ENCODE data around the gene TPRX2. TPM values are rescaled to one million over a fixed set of nuclear protein-coding genes. Genes with fewer than 3 reads are reported as not detected.
A peak's percentile ranks its signal among the peaks of the same experiment; 100 is the strongest.
"Not testable (repeated sequence)": the region's sequence is repeated elsewhere in the genome, so short reads cannot be mapped to it uniquely, and the experiment has no call there.

TPRX2 gene
- polyA plus RNA-seq, 1 donor from 2014 or later, result not detected

GRCh38 chr19:47901370-47901769, 42.3 kb downstream of the TPRX2 start:
- H3F3A ChIP-seq (ENCODE audit: insufficient read depth, low read length, poor library complexity, severe bottlenecking), result no peaks in the 10 kb centered on the region
- no peaks in the 10 kb centered on the region for H3K9me3 ChIP-seq (ENCODE audit: low read length)
- H3K4me2 ChIP-seq (ENCODE audit: low read length), result no peak overlapping the region
- no peak overlapping the region for H3K27ac ChIP-seq (ENCODE audit: low read length)
- no peaks in the 10 kb centered on the region for H4K20me1 ChIP-seq (ENCODE audit: insufficient read depth)
- TF ChIP-seq TAF1 (IDR thresholded peaks at IDR 0.05; ENCODE audit: low read depth) (no peak), SMC3 (conservative IDR thresholded peaks at IDR 0.05; ENCODE audit: poor library complexity) (no peak), REST (IDR thresholded peaks at IDR 0.05; ENCODE audit: borderline replicate concordance) (no peak), POLR2AphosphoS5 (IDR thresholded peaks at IDR 0.05) (no peak), EZH2 (IDR thresholded peaks at IDR 0.05; ENCODE audit: borderline replicate concordance, insufficient read depth, low read length, poor library complexity, severe bottlenecking) (no peak), EP300 (conservative IDR thresholded peaks at IDR 0.05; ENCODE audit: poor library complexity, severe bottlenecking) (no peak), RAD21 (conservative IDR thresholded peaks at IDR 0.05) (no peak), CTCF (IDR thresholded peaks at IDR 0.05; ENCODE audit: poor library complexity, severe bottlenecking) (no peak), MXI1 (conservative IDR thresholded peaks at IDR 0.05; ENCODE audit: poor library complexity, severe bottlenecking) (no peak)
- H2AFZ ChIP-seq (ENCODE audit: low read depth, low read length), result no peak overlapping the region
- no peaks in the 10 kb centered on the region for H3K36me3 ChIP-seq (ENCODE audit: insufficient read depth, low read length)
- no peak overlapping the region for H3K4me3 ChIP-seq (ENCODE audit: low read length)
- H3K27me3 ChIP-seq (ENCODE audit: insufficient read depth, low read depth, low read length), result no peaks in the 10 kb centered on the region
- no peaks in the 10 kb centered on the region for H3K79me2 ChIP-seq (replicated peaks; ENCODE audit: insufficient read depth, low read length)
- no peak overlapping the region for H3K9ac ChIP-seq (ENCODE audit: low read length)
- H3K9me2 ChIP-seq (ENCODE audit: insufficient read depth, low read length), result no peaks in the 10 kb centered on the region

- not testable (repeated sequence) for H3K79me2 ChIP-seq (replicated peaks; ENCODE audit: insufficient read depth, low read length); H3K27me3 ChIP-seq (ENCODE audit: insufficient read depth, low read depth, low read length); H4K20me1 ChIP-seq (ENCODE audit: insufficient read depth); H3K9me3 ChIP-seq (ENCODE audit: low read length); H3K36me3 ChIP-seq (ENCODE audit: insufficient read depth, low read length); H3K4me2 ChIP-seq (ENCODE audit: low read length); H3K27ac ChIP-seq (ENCODE audit: low read length); H3K9me2 ChIP-seq (ENCODE audit: insufficient read depth, low read length); H3K4me3 ChIP-seq (ENCODE audit: low read length); H3K9ac ChIP-seq (ENCODE audit: low read length); H2AFZ ChIP-seq (ENCODE audit: low read depth, low read length); H3F3A ChIP-seq (ENCODE audit: insufficient read depth, low read length, poor library complexity, severe bottlenecking)
- TF ChIP-seq CTCF (IDR thresholded peaks at IDR 0.05; ENCODE audit: poor library complexity, severe bottlenecking), result peak; percentile 30
Measured at GRCh38 chr19:47909350-47909749, 50.3 kb downstream of the TPRX2 start.

- H3K4me2 ChIP-seq (ENCODE audit: low read length); H3K27ac ChIP-seq (ENCODE audit: low read length); H4K20me1 ChIP-seq (ENCODE audit: insufficient read depth); H3K4me3 ChIP-seq (ENCODE audit: low read length); H3K9ac ChIP-seq (ENCODE audit: low read length); H3K9me2 ChIP-seq (ENCODE audit: insufficient read depth, low read length); H3K36me3 ChIP-seq (ENCODE audit: insufficient read depth, low read length); H3K9me3 ChIP-seq (ENCODE audit: low read length); H3K27me3 ChIP-seq (ENCODE audit: insufficient read depth, low read depth, low read length); H3K79me2 ChIP-seq (replicated peaks; ENCODE audit: insufficient read depth, low read length); H2AFZ ChIP-seq (ENCODE audit: low read depth, low read length); H3F3A ChIP-seq (ENCODE audit: insufficient read depth, low read length, poor library complexity, severe bottlenecking): not testable (repeated sequence)
Measured at GRCh38 chr19:47910191-47910590, 51.2 kb downstream of the TPRX2 start.
